Umbilical cord (tissue), 2 donors: ENCODE measurements around the gene ICAM4. TPM values are rescaled to one million over a fixed set of nuclear protein-coding genes. Genes with fewer than 3 reads are reported as not detected.
"Not testable (repeated sequence)": the region's sequence is repeated elsewhere in the genome, so short reads cannot be mapped to it uniquely, and the experiment has no call there.

Source experiments
- DNase-seq: peaks from one replicate; pipeline ENCODE4 v3.0.0-alpha.2; 2015; ENCODE audit warnings: low spot score
- total RNA-seq: library from RNA; depleted of rRNA; stranded (reverse); fragments of >200 nt; gene quantifications from one replicate; pipeline ENCODE4 v1.2.3, GENCODE V29; 2014; ENCODE audit warnings: low replicate concordance; ENCODE audit not compliant: insufficient read depth

Gene ICAM4
- total RNA-seq, 1 donor from 2014 or later: 4.1 TPM

DNA sequence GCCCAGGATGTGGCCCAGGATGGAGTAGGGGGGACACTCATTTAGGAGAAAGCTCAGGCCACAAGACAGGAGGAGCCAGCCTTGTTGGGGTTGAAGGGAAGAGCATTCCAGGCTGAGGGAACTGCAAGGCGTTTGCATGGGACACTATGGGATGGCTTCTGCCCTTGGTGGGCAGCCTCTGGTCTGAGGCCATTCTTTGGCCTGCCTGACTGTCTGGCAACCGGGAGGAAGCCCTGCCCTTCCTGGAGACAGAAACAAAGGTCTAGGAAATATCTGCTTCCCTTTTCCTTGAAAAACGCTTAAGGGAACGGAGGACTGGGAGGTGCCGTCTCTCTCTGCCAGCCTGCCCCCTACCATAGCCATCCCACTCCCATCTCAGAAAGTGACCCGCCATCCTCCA lies 18.7 kb upstream of the ICAM4 start:
- DNase-seq: no peak

DNA sequence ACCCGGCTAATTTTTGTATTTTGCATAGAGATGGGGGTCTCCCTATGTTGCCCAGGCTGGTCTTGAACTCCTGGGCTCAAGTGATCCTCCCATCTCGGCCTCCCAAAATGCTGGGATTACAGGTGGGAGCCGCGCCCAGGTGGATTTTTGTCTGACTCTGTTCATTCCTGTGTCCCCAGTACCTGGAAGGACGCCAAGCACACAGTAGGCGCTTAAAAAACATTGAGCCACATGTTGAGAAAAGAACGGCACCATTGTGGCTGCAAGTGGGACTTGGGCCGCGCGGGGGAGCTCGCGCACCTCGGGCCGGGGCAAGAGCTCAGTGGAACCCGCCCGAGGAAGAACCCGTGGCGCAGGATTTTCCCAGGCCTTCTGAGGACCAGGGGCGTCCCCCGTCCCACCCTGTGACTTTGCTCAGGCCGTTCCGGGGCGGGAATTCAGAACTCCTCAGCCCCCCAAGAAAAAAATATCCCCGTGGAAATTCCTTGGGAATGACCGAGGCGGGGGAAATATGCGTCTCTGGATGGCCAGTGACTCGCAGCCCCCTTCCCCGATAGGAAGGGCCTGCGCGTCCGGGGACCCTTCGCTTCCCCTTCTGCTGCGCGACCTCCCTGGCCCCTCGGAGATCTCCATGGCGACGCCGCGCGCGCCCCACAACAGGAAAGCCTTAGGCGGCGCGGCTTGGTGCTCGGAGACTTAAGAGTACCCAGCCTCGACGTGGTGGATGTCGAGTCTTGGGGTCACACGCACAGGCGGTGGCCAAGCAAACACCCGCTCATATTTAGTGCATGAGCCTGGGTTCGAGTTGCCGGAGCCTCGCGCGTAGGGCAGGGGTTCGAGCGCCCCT lies 17.2 kb upstream of the ICAM4 start:
- peak; percentile 83 for DNase-seq

DNA sequence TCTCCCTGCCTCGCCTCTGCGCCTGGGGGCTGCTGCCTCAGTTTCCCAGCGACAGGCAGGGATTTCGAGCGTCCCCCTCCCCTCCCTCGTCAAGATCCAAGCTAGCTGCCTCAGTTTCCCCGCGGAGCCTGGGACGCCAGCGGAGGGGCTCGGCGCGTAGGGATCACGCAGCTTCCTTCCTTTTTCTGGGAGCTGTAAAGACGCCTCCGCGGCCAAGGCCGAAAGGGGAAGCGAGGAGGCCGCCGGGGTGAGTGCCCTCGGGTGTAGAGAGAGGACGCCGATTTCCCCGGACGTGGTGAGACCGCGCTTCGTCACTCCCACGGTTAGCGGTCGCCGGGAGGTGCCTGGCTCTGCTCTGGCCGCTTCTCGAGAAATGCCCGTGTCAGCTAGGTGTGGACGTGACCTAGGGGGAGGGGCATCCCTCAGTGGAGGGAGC lies 16.6 kb upstream of the ICAM4 start:
- no peak for DNase-seq

DNA sequence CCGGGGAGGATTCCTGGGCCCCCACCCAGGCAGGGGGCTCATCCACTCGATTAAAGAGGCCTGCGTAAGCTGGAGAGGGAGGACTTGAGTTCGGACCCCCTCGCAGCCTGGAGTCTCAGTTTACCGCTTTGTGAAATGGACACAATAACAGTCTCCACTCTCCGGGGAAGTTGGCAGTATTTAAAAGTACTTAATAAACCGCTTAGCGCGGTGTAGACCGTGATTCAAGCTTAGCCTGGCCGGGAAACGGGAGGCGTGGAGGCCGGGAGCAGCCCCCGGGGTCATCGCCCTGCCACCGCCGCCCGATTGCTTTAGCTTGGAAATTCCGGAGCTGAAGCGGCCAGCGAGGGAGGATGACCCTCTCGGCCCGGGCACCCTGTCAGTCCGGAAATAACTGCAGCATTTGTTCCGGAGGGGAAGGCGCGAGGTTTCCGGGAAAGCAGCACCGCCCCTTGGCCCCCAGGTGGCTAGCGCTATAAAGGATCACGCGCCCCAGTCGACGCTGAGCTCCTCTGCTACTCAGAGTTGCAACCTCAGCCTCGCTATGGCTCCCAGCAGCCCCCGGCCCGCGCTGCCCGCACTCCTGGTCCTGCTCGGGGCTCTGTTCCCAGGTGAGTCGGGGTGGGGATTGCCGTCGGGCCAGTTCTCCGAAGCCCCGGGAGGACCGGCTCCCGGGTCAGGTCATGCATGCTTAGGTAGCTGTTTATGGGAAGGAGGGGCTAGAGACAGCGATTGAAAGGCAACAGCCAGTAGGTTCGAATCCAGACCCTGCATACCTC lies 15.9 kb upstream of the ICAM4 start, which contains the start of gene ICAM1:
Gene ICAM1 (plus strand): TSS at position 505 of the 779 bp plus-strand sequence. CDS start 40 bp downstream, at position 545.
- peak; percentile 53 for DNase-seq

DNA sequence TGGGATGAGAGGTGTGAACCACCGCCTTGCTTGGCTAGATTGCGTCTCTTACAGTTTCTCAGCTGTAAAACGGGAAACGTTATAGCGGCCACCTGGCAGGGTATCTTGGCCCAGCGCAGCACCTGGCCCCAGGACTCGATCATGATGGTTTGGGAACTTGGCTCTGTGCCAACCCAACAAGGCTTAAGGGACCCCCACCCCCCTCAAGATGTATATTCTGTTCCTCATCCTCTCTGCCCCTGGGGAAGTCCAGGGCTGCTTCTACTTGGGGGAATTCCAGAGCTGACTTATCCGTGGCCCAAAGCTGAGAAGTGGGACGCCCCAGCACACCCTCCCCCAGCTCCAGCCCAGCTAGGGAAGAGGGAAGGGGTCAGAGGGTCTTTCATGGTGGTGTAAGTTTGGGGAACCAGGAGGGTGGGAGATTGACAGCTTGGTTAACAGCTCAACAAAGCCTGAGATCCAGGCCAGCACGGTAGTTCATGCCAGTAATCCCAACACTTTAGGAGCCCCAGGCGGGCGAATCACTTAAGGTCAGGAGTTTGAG lies 15.1 kb upstream of the ICAM4 start:
- no peak for DNase-seq

DNA sequence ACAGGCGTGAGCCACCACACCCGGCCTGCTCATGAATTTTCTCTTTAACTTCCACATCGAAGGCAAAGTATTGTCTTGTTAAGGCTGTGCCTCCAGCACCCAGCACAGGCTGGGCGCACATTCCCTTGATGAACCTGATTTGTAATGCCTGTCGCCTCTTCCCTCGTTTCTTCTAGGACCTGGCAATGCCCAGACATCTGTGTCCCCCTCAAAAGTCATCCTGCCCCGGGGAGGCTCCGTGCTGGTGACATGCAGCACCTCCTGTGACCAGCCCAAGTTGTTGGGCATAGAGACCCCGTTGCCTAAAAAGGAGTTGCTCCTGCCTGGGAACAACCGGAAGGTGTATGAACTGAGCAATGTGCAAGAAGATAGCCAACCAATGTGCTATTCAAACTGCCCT lies 12.2 kb upstream of the ICAM4 start:
- DNase-seq: no peak

DNA sequence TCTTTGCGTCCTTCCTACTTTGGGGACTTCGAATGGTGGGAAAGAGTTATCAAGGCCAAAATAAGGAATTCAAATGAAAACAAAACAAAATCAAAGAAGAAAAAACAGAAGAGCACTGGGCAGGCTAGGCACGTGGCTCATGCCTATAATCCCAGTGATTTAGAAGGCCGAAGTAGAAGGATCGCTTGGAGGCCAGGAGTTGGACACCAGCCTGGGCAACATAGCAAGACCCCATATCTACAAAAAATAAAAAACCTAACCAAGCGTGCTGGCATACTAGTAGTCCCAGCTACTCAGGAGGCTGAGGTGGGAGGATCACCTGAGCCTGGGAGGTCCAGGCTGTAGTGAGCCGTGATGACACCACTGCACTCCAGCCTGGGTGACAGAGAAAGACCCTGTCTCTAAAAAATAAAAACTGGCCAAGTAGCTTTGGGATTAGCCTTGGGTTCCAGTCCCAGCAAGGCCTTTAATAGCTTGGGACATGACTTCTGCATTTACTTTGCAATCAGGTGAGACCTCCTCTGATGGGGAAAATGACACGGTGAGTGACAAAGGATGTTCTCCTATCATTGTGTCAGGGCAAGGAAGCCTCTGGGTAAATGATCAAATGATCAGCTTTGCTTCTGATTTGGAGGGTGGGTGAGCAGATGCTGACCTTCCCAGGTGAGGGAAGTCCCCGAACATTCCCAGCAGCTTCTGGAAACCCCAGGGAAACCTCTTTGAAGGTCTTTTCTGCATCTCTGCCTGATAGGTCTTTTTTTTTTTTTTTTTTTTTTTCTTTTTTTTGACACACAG lies 8.8 kb upstream of the ICAM4 start:
- DNase-seq: no peak

DNA sequence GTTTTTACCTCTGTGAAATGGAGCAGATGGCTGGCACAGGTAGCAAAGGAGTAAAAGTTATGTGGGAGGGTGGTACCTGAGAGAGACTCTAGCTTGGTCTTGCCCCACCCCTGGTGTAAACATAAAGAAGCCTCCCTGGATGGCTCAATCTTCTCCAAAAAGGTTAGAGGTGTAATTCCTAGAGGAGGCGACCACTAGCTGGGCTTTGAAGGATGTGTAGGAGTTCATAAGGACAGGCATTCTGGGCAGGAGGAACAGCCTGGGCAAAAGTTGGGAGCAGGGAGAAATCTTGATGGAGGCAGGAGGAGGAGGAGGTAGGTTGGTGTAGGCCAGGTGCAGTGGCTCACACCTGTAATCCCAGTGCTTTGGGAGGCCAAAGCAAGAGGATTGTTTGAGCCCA lies 7.8 kb upstream of the ICAM4 start:
- no peak for DNase-seq

DNA sequence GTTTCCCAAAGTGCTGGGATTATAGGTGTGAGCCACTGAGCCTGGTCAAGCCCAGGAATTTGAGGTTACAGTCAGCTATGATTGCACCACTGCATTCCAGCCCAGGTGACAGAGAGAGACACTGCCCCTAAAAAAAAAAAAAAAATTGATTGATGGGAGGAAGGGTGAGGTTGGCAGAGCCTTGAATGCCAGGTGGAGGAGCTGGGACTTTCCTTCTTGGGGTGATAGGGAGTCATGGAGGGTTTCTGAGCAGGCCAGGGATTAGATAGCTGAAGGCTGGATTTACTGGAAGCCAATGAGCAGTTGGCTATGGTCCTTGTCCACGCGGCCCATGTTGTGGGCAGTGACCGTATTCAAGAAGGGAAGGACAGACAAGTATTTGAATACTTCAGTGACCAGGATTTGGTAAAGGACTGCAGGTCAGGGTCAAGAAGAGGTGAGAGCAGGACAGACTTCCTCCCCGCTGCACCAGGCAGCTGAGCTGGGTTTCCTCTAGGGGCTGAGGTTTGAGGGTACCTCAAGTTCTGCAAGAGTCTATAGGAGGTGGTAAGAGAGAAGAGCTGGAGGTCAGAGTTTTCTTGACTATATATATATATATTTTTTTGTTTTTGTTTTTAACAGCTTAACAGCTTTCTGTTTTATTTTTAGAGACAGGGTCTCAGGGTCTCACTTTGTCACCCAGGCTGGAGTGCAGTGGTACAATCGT lies 6.9 kb upstream of the ICAM4 start:
- no peak for DNase-seq

DNA sequence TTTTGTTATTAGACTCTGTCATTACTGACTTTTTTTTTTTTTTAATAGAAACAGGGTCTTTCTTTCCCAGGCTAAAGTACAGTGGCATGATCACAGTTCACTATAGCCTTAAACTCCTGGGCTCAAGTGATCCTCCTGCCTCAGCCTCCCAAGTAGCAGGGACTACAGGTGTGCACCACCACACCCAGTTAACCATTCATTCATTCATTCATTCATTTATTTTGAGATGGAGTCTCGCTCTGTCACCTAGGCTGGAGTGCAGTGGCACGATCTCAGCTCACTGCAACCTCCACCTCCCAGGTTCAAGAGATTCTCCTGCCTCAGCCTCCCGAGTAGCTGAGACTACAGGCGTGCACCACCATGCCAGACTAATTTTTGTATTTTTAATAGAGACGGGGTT lies 4.7 kb upstream of the ICAM4 start:
- DNase-seq: not testable (repeated sequence)

DNA sequence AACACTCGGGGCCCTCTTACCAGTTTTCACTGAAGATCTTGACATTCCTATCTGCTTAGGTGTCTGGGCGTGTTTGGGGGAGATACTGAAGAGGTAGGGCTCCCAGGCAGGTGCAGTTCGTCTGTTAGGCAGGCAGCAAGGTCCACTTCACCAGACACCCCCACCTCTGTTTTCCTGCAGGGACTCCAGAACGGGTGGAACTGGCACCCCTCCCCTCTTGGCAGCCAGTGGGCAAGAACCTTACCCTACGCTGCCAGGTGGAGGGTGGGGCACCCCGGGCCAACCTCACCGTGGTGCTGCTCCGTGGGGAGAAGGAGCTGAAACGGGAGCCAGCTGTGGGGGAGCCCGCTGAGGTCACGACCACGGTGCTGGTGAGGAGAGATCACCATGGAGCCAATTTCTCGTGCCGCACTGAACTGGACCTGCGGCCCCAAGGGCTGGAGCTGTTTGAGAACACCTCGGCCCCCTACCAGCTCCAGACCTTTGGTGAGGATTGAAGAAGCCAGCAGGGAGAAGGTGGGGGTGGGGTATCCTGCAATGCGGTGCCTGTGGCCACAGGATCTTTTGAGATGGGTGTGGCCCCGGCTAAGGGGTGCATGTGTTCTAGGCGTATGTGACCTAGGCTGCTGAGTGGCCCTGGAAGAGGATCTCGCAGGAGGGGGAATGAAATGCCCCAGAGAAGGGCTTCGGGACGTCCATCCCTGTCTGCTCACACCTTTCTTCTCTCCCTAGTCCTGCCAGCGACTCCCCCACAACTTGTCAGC lies 3.3 kb upstream of the ICAM4 start:
- no peak for DNase-seq

DNA sequence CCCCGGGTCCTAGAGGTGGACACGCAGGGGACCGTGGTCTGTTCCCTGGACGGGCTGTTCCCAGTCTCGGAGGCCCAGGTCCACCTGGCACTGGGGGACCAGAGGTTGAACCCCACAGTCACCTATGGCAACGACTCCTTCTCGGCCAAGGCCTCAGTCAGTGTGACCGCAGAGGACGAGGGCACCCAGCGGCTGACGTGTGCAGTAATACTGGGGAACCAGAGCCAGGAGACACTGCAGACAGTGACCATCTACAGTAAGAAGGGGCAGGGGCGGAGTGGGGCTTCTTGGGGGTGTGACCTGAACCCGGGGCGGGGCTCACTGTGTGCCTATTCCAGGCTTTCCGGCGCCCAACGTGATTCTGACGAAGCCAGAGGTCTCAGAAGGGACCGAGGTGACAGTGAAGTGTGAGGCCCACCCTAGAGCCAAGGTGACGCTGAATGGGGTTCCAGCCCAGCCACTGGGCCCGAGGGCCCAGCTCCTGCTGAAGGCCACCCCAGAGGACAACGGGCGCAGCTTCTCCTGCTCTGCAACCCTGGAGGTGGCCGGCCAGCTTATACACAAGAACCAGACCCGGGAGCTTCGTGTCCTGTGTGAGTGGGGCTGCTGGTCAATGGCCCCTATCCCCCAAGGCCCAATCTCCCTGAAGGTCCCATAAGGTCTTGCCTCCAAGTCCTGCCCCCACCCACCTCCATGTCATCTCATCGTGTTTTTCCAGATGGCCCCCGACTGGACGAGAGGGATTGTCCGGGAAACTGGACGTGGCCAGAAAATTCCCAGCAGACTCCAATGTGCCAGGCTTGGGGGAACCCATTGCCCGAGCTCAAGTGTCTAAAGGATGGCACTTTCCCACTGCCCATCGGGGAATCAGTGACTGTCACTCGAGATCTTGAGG lies 2.4 kb upstream of the ICAM4 start:
- no peak for DNase-seq

DNA sequence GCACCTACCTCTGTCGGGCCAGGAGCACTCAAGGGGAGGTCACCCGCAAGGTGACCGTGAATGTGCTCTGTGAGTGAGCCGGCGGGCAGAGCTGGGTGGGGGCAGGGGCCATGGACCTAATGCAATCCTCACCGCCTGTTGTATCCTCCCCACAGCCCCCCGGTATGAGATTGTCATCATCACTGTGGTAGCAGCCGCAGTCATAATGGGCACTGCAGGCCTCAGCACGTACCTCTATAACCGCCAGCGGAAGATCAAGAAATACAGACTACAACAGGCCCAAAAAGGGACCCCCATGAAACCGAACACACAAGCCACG lies 1.8 kb upstream of the ICAM4 start:
- DNase-seq: no peak

DNA sequence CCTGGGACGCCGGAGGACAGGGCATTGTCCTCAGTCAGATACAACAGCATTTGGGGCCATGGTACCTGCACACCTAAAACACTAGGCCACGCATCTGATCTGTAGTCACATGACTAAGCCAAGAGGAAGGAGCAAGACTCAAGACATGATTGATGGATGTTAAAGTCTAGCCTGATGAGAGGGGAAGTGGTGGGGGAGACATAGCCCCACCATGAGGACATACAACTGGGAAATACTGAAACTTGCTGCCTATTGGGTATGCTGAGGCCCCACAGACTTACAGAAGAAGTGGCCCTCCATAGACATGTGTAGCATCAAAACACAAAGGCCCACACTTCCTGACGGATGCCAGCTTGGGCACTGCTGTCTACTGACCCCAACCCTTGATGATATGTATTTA lies 1.4 kb upstream of the ICAM4 start:
- DNase-seq: no peak

DNA sequence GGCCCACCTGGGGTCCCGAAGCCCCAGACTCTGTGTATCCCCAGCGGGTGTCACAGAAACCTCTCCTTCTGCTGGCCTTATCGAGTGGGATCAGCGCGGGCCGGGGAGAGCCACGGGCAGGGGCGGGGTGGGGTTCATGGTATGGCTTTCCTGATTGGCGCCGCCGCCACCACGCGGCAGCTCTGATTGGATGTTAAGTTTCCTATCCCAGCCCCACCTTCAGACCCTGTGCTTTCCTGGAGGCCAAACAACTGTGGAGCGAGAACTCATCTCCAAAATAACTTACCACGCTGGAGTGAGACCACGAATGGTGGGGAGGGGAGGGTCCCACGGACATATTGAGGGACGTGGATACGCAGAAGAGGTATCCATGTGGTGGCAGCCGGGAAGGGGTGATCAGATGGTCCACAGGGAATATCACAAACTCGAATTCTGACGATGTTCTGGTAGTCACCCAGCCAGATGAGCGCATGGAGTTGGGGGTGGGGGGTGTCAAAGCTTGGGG lies 2.0 kb downstream of the ICAM4 start:
- peak; percentile 77 for DNase-seq

DNA sequence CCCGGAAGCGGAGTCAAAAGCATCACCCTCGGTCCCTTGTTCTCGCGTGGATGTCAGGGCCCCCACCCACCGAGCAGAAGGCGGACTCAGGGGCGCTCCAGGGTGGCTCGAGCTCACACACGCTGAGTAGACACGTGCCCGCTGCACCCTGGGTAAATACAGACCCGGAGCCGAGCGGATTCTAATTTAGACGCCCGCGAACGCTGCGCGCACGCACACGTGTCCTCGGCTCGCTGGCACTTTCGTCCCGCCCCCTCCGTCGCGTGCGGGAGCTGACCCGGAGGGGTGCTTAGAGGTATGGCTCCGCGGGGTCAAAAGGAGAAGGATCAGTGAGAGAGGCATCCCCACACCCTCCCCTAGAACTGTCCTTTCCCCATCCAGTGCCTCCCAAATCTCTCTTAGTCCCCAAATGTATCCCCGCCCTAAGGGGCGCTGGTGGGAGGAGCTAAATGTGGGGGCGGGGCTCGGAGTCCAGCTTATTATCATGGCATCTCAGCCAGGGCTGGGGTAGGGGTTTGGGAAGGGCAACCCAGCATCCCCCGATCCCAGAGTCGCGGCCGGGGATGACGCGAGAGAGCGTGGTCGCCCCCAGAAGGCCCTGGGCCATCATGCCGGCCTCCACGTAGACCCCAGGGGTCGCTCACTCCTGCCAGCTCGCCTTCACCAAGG lies 2.5 kb downstream of the ICAM4 start:
- DNase-seq: no peak

DNA sequence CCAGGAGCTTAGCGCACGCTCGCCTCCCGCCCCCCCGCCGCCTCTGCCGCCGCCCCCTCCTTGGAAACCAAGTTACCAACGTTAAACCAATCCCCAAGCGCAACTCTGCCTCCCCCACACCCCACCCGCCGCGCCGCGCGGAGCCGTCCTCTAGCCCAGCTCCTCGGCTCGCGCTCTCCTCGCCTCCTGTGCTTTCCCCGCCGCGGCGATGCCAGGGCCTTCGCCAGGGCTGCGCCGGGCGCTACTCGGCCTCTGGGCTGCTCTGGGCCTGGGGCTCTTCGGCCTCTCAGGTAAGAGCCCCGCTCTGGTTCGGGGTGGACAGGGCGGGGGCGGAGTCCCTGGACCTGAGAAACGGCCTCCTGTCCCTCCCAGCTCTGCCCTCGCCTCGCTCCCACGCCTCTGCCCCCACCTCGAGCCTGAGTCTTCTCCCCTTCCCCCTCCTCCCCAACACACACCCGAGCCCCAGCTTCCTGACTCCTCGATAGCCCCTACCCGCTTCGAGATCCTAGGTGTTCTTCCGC lies 3.1 kb downstream of the ICAM4 start, which contains the start of gene ICAM5:
Gene ICAM5 (plus strand): TSS at position 117 of the 521 bp plus-strand sequence. CDS start 92 bp downstream, at position 209.
- no peak for DNase-seq

DNA sequence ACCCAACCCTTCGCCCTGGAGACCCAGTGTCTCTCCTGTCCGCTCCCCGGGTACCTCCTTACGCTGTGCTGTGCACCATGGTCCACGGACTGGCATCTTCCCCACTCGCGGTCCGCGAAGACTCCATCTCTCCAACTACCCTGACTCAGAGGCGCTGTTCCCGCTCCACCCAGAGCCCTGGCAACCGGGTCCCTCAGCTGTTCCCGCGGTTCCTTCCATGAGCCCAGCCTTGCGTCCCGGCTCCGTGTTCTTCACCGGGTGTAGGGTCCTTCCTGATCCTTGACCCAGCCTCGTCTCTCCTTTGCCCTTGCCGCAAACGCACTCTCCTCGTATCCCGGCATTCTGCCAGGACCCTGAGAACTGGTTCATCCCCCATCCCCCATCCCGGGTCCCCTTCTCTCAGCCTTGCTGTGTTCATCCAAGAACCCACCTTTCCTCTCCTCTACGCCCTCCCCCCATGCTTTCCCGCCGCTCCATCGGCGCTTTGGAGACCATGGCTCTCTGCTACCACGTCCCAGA lies 3.7 kb downstream of the ICAM4 start:
- no peak for DNase-seq
